Myometrial cell (primary cell): ENCODE measurements around the gene KAT7. TPM values are rescaled to one million over a fixed set of nuclear protein-coding genes. Genes with fewer than 3 reads are reported as not detected.

Experiments used
- total RNA-seq: library from RNA; depleted of rRNA; stranded (reverse); fragments of >200 nt; gene quantifications from 2 replicates; pipeline ENCODE4 v1.2.3, GENCODE V29; 2015

Gene KAT7
- 12.4 and 18.4 TPM in 2 replicates for total RNA-seq

GRCh38 chr17:49788478-49789242, at the start of gene KAT7:
Gene KAT7 (plus strand): TSS chr17:49788681. CDS start chr17:49788835, 154 bp downstream.

DNA sequence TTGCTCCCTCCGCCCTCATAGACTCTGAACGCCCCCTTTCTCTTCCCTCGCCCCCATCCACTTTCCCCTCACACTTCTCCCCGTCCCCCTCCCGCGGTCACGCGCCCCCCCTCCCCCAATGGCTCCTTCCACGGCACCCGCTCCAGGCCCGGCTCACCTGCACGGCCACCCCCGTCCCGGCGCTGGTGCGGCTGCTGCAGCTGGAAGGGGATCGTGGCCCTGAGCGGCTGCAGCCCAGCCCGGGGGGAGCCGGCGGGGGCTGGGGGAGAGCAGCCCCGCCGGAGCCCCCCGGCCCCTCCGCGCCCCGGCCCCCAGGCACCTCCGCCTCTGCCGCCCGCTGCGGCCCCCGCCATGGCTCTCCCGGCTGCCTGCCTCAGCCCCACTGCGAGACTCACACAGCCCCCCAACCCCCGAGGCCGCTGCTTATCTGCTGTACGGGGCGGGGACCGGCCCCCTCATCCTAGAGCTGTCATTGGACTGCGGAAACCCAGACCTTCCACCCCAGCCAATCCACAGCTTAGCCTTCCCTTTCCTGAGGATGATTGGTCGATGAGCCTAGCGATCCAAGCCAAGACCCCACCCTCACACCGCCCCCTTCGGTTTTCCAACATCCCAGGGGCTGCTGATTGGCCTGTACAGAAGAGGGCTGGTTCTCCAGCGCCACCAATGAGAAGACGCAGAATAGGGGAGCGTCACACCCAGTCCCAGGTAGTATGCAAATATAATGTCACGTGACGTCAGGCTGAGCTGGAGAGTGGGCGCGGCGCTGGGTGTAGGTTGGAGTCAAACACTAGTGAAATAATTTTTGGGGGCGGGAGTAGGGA, 24.5 kb upstream of the KAT7 start, which contains the start of gene FAM117A:
FAM117A (minus strand) TSS at position 397 of the 824 bp plus-strand sequence; CDS start at position 353, 44 bp downstream.

DNA sequence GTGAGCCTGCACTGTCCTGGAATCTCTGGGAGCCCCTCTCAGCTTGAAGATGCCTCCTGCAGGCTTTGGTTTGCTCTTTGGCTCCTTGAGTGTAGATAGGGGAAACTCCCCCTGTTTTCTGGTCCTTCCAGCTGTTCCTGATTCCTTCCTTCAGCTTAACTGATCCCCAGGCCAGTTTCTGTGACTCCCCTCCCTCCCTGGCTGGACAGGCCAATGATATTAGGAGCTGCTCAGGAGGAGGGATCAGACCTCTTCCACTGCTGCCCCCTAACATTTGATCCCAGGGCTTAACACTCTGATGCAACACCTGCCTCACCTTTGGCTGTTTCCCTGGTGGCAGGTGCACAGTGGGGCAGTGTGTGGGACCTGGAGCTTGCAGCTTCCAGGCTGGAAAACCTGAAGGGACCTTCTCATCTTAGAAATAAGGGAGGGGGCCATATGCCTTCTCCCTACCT, 59.6 kb downstream of the KAT7 start, which contains the start of gene TAC4:
TAC4 (minus strand) TSS at position 51 of the 455 bp plus-strand sequence. CDS start 52 bp downstream, outside the sequence.

Other genes starting within 250 kb of the KAT7 start
- gene NXPH3, start 212.8 kb upstream of the KAT7 start, total RNA-seq, result under 0.01 and 3.0 TPM in 2 replicates
- gene SPOP, start 110.6 kb upstream of the KAT7 start, total RNA-seq, result 52.5 and 61.3 TPM in 2 replicates
- 49.3 and 65.9 TPM in 2 replicates for gene SLC35B1, start 80.7 kb upstream of the KAT7 start, total RNA-seq
- gene FAM117A, start 24.6 kb upstream of the KAT7 start, total RNA-seq, result 2.5 and 10.4 TPM in 2 replicates
- not detected in 2 replicates for gene TAC4, start 59.4 kb downstream of the KAT7 start, total RNA-seq
- not detected in 2 replicates for gene DLX4, start 180.5 kb downstream of the KAT7 start, total RNA-seq
- not detected in 2 replicates for gene DLX3, start 206.5 kb downstream of the KAT7 start, total RNA-seq